ENCODE data around the gene ATRX. TPM values are rescaled to one million over a fixed set of nuclear protein-coding genes. Genes with fewer than 3 reads are reported as not detected.
A peak's percentile ranks its signal among the peaks of the same experiment; 100 is the strongest.

The ATRX gene
- total RNA-seq, 4 donors from 2014 or later = 22.8 to 249 (median 112) TPM

- no peak for DNase-seq
- TF ChIP-seq CTCF (IDR thresholded peaks at IDR 0.05) (no peak), POLR2A (IDR thresholded peaks at IDR 0.05) (no peak)
- Histone ChIP-seq H3K27ac (no peak overlapping the region), H3K9me3 (no peaks in the 10 kb centered on the region), H3K4me3 (no peak overlapping the region), H3K36me3 (no peaks in the 10 kb centered on the region), H3K27me3 (no peaks in the 10 kb centered on the region), H3K4me1 (no peaks in the 10 kb centered on the region)
- intact Hi-C loops (cut with DNase I; ENCODE audit: low total_unique reads) = no loop called here
Observed at GRCh38 chrX:77795124-77795523, 9.1 kb upstream of the ATRX start.

- Histone ChIP-seq H3K4me3 (no peak overlapping the region), H3K27ac (no peak overlapping the region), H3K4me1 (no peaks in the 10 kb centered on the region), H3K9me3 (no peaks in the 10 kb centered on the region), H3K27me3 (no peaks in the 10 kb centered on the region), H3K36me3 (no peaks in the 10 kb centered on the region)
- no peak for TF ChIP-seq POLR2A (IDR thresholded peaks at IDR 0.05)
- no peak for TF ChIP-seq CTCF (IDR thresholded peaks at IDR 0.05)
- intact Hi-C loops (cut with DNase I; ENCODE audit: low total_unique reads) = no loop called here
- DNase-seq = no peak
Observed at GRCh38 chrX:77793946-77794345, 7.9 kb upstream of the ATRX start.

- H3K27me3 ChIP-seq = no peaks in the 10 kb centered on the region
- no peak for TF ChIP-seq CTCF (IDR thresholded peaks at IDR 0.05)
- no peak for TF ChIP-seq POLR2A (IDR thresholded peaks at IDR 0.05)
- H3K27ac ChIP-seq = no peak overlapping the region
- no peaks in the 10 kb centered on the region for H3K9me3 ChIP-seq
- no peak for DNase-seq
- intact Hi-C loops (cut with DNase I; ENCODE audit: low total_unique reads) = no loop called here
- no peaks in the 10 kb centered on the region for H3K4me1 ChIP-seq
- H3K36me3 ChIP-seq = no peaks in the 10 kb centered on the region
- H3K4me3 ChIP-seq = no peak overlapping the region
Observed at GRCh38 chrX:77788050-77788449, 2.0 kb upstream of the ATRX start.

DNA sequence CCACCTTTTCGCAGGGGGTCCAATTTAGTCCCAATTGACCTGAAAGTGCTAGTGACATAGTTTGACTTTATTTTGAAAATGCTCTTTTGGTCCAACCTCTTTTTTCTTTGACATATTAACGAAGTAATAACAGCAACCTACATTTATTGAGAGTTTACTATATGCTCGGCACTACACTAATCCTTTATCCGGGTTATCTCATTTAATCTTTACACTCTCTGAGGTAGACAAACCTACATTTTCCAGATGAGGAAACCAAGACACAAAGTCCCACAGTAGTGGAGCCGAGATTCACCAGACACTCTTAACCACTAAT, 307 bp upstream of the ATRX start:
- peak overlapping the region; percentile 55 to 66 for H3K4me3 ChIP-seq
- H3K27me3 ChIP-seq = no peaks in the 10 kb centered on the region
- H3K9me3 ChIP-seq = no peaks in the 10 kb centered on the region
- H3K4me1 ChIP-seq = no peaks in the 10 kb centered on the region
- no peak for TF ChIP-seq CTCF (IDR thresholded peaks at IDR 0.05)
- no peak for TF ChIP-seq POLR2A (IDR thresholded peaks at IDR 0.05)
- intact Hi-C loops (cut with DNase I; ENCODE audit: low total_unique reads) = no loop called here
- no peaks in the 10 kb centered on the region for H3K36me3 ChIP-seq
- no peak for DNase-seq
- H3K27ac ChIP-seq = peak overlapping the region; percentile 92 to 94

DNA sequence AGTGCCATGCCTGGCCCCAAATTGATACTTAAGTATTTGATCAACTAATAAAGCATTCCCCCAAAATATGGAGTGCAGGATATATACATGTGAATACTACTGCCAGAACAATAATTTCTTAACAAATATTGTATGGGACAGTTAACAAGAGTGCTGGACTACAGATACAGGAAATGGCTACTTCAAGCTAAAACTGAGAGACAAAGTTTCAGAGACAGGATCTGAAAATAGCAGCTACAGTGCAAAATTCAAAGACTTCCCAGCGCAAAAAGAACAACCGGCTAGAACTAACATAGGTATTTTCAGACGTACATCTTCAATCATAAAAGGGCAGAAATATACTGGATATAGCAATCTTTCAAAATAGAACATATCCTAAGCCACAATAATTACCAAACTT, 6.3 kb downstream of the ATRX start:
- no peaks in the 10 kb centered on the region for H3K9me3 ChIP-seq
- no peak for TF ChIP-seq CTCF (IDR thresholded peaks at IDR 0.05)
- TF ChIP-seq POLR2A (IDR thresholded peaks at IDR 0.05) = no peak
- intact Hi-C loops (cut with DNase I; ENCODE audit: low total_unique reads) = no loop called here
- no peaks in the 10 kb centered on the region for H3K4me1 ChIP-seq
- no peak overlapping the region for H3K27ac ChIP-seq
- no peaks in the 10 kb centered on the region for H3K27me3 ChIP-seq
- no peak for DNase-seq
- no peaks in the 10 kb centered on the region for H3K36me3 ChIP-seq
- H3K4me3 ChIP-seq = no peak overlapping the region
